Measurements from ENCODE around the gene MAGEL2. TPM values are rescaled to one million over a fixed set of nuclear protein-coding genes. Genes with fewer than 3 reads are reported as not detected.
A peak's percentile ranks its signal among the peaks of the same experiment; 100 is the strongest.

The MAGEL2 gene
- total and polyA plus RNA-seq, 2 of the 8 experiments (the other 6 are each of a cell fraction or from before 2014, with no cell fraction given): 0.63 to 4.5 TPM

GRCh38 chr15:23628612-23629233 is 18.9 kb downstream of the MAGEL2 start:
- FAIRE-seq (no peak), DNase-seq (ENCODE audit: low read depth in 1 of 2, low spot score in 2 of 2) (no peak)
- Histone ChIP-seq H4K91ac (replicated peaks; ENCODE audit: insufficient read length, low read length) (no peak overlapping the region), H4K8ac (ENCODE audit: extremely low read depth, insufficient read depth, low read length) (no peak overlapping the region), H3K14ac (ENCODE audit: insufficient read length) (no peak overlapping the region), H4K5ac (ENCODE audit: insufficient read length, low read depth, low read length) (no peak overlapping the region), H2AFZ (ENCODE audit: low read length) (no peak overlapping the region), H4K20me1 (replicated peaks in 1 of 2; ENCODE audit: control insufficient read depth in 1 of 2, insufficient read depth in 2 of 2, low read length in 2 of 2) (no peaks in the 10 kb centered on the region), H3K4me3 (ENCODE audit: extremely low read depth in 1 of 4, insufficient read depth in 2 of 4, low read depth in 3 of 4, low read length in 4 of 4) (no peak overlapping the region), H3K36me3 (ENCODE audit: control insufficient read depth in 2 of 4, insufficient read depth in 4 of 4, low read length in 3 of 4) (no peaks in the 10 kb centered on the region), H3K4me2 (ENCODE audit: insufficient read depth in 1 of 2, low read depth in 2 of 2, low read length in 2 of 2) (peak overlapping the region in 1 of 2 experiments; percentile 39; a peak in 1 of 4 replicates), H2AK5ac (ENCODE audit: low read depth, low read length) (no peak overlapping the region), H3K23ac (ENCODE audit: insufficient read length) (no peak overlapping the region), H3K23me2 (ENCODE audit: low read depth, low read length) (no peaks in the 10 kb centered on the region), H3K4me1 (replicated peaks in 1 of 4; ENCODE audit: control insufficient read depth in 3 of 4, insufficient read depth in 4 of 4, low read length in 3 of 4) (no peaks in the 10 kb centered on the region), H3K79me2 (ENCODE audit: control insufficient read depth in 1 of 2, insufficient read depth in 2 of 2, low read length in 2 of 2) (no peaks in the 10 kb centered on the region), H3K18ac (ENCODE audit: extremely low read depth, low read length) (no peak overlapping the region), H3K9ac (replicated peaks in 1 of 4; ENCODE audit: extremely low read depth in 1 of 4, low read depth in 3 of 4, low read length in 3 of 4) (no peak overlapping the region), H3K9me3 (ENCODE audit: insufficient read depth in 2 of 2, low read depth in 1 of 2, low read length in 1 of 2) (peaks cover 13 to 34% of the 10 kb centered on the region in 2 experiments), H2BK20ac (ENCODE audit: low read length) (no peak overlapping the region), H3K56ac (replicated peaks; ENCODE audit: insufficient read length, low read depth, low read length) (no peak overlapping the region), H2BK12ac (ENCODE audit: low read depth, low read length) (no peak overlapping the region), H3K27ac (ENCODE audit: low read depth, low read length) (no peak overlapping the region), H3K79me1 (ENCODE audit: low read depth, low read length) (no peaks in the 10 kb centered on the region), H2BK15ac (ENCODE audit: low read length) (no peak overlapping the region), H2BK5ac (ENCODE audit: low read depth, low read length) (no peak overlapping the region), H2BK120ac (replicated peaks; ENCODE audit: low read depth, low read length) (no peak overlapping the region), H3K4ac (replicated peaks; ENCODE audit: insufficient read length, low read depth, low read length) (no peak overlapping the region), H3K27me3 (replicated peaks in 1 of 4; ENCODE audit: control insufficient read depth in 3 of 4, extremely low read depth in 1 of 4, insufficient read depth in 3 of 4, low read length in 3 of 4) (peaks cover 25 to 58% (median 33%) of the 10 kb centered on the region in 4 experiments)
- ChIA-PET POLR2A (ENCODE audit: partially characterized antibody) (no interaction called here), CTCF (ENCODE audit: partially characterized antibody) (interaction anchor here (0.7 to 2.5 kb wide), 5 partner anchors 13 to 228 kb away, joined by 3 to 10 read pairs (median 4); no protein-coding TSS in a partner anchor)
- no peak for TF ChIP-seq CREB1 (IDR thresholded peaks at IDR 0.05)
- 44% methylated on average over 13 of the region's 13 CpGs; no CpG with 5 or more reads in 1 of the 2 experiments for WGBS, 2 experiments (ENCODE audit: extremely low coverage in 1 of 2, insufficient coverage in 1 of 2, insufficient read length in 1 of 2, insufficient replicate concordance in 2 of 2, low coverage in 1 of 2, low lambda C conversion rate in 2 of 2, missing lambda C conversion rate in 1 of 2)
